ENCODE data around the gene CSTF1. TPM values are rescaled to one million over a fixed set of nuclear protein-coding genes. Genes with fewer than 3 reads are reported as not detected.
"Not testable (repeated sequence)": the region's sequence is repeated elsewhere in the genome, so short reads cannot be mapped to it uniquely, and the experiment has no call there.

CSTF1 gene
- total and polyA plus RNA-seq, 2 donors from 2014 or later = 16.2 to 30.7 TPM

GRCh38 chr20:56385130-56385529, 7.3 kb upstream of the CSTF1 start:
- Histone ChIP-seq H3K9ac (ENCODE audit: low read length in 3 of 3) (no peak overlapping the region), H3K4me3 (ENCODE audit: low read length in 3 of 3) (no peak overlapping the region), H3K27me3 (ENCODE audit: control insufficient read depth, insufficient read depth, low read length) (no peaks in the 10 kb centered on the region), H3K4me1 (ENCODE audit: control insufficient read depth in 2 of 3, insufficient read depth in 2 of 3, low read depth in 1 of 3, low read length in 3 of 3) (no peaks in the 10 kb centered on the region), H3K27ac (ENCODE audit: low read depth in 2 of 2, low read length in 2 of 2) (no peak overlapping the region), H3K36me3 (ENCODE audit: control insufficient read depth in 2 of 3, insufficient read depth in 3 of 3, low read length in 3 of 3) (peaks cover 0 to 2% (median 2%) of the 10 kb centered on the region in 3 donors), H3K9me3 (ENCODE audit: control insufficient read depth in 2 of 3, insufficient read depth in 1 of 3, low read length in 3 of 3) (no peaks in the 10 kb centered on the region)
- intact Hi-C loops (cut with DNase I) = no loop called here
- TF ChIP-seq CTCF (IDR thresholded peaks at IDR 0.05; ENCODE audit: borderline replicate concordance, extremely low read depth, insufficient read depth) = no peak
- no peak for DNase-seq
- FAIRE-seq = no peak

- peaks cover 0 to 5% (median 2%) of the 10 kb centered on the region in 3 donors for H3K4me1 ChIP-seq (ENCODE audit: control insufficient read depth in 2 of 3, insufficient read depth in 2 of 3, low read depth in 1 of 3, low read length in 3 of 3)
- intact Hi-C loops (cut with DNase I) = no loop called here
- no peak overlapping the region for H3K9ac ChIP-seq (ENCODE audit: low read length in 3 of 3)
- no peak for TF ChIP-seq CTCF (IDR thresholded peaks at IDR 0.05; ENCODE audit: borderline replicate concordance, extremely low read depth, insufficient read depth)
- no peak overlapping the region for H3K4me3 ChIP-seq (ENCODE audit: low read length in 3 of 3)
- H3K27ac ChIP-seq (ENCODE audit: low read depth in 2 of 2, low read length in 2 of 2) = no peak overlapping the region
- no peaks in the 10 kb centered on the region for H3K9me3 ChIP-seq (ENCODE audit: control insufficient read depth in 2 of 3, insufficient read depth in 1 of 3, low read length in 3 of 3)
- DNase-seq (no peak), FAIRE-seq (no peak)
- H3K36me3 ChIP-seq (ENCODE audit: control insufficient read depth in 2 of 3, insufficient read depth in 3 of 3, low read length in 3 of 3) = peaks cover 0 to 2% (median 2%) of the 10 kb centered on the region in 3 donors
- H3K27me3 ChIP-seq (ENCODE audit: control insufficient read depth, insufficient read depth, low read length) = no peaks in the 10 kb centered on the region
Observed at GRCh38 chr20:56386219-56386618, 6.2 kb upstream of the CSTF1 start.

- no peaks in the 10 kb centered on the region for H3K27me3 ChIP-seq (ENCODE audit: control insufficient read depth, insufficient read depth, low read length)
- H3K9ac ChIP-seq (ENCODE audit: low read length in 3 of 3) = no peak overlapping the region
- H3K4me3 ChIP-seq (ENCODE audit: low read length in 3 of 3) = no peak overlapping the region
- intact Hi-C loops (cut with DNase I) = no loop called here
- H3K9me3 ChIP-seq (ENCODE audit: control insufficient read depth in 2 of 3, insufficient read depth in 1 of 3, low read length in 3 of 3) = no peaks in the 10 kb centered on the region
- no peak overlapping the region for H3K27ac ChIP-seq (ENCODE audit: low read depth in 2 of 2, low read length in 2 of 2)
- TF ChIP-seq CTCF (IDR thresholded peaks at IDR 0.05; ENCODE audit: borderline replicate concordance, extremely low read depth, insufficient read depth) = no peak
- DNase-seq (no peak), FAIRE-seq (no peak)
- peaks cover 0 to 2% (median 2%) of the 10 kb centered on the region in 3 donors for H3K36me3 ChIP-seq (ENCODE audit: control insufficient read depth in 2 of 3, insufficient read depth in 3 of 3, low read length in 3 of 3)
- peaks cover 0 to 13% (median 7%) of the 10 kb centered on the region in 3 donors for H3K4me1 ChIP-seq (ENCODE audit: control insufficient read depth in 2 of 3, insufficient read depth in 2 of 3, low read depth in 1 of 3, low read length in 3 of 3)
Observed at GRCh38 chr20:56388882-56389281, 3.6 kb upstream of the CSTF1 start.

GRCh38 chr20:56389807-56390206, 2.6 kb upstream of the CSTF1 start:
- intact Hi-C loops (cut with DNase I) = no loop called here
- no peak for DNase-seq
- no peak overlapping the region for H3K27ac ChIP-seq (ENCODE audit: low read depth in 2 of 2, low read length in 2 of 2)
- no peaks in the 10 kb centered on the region for H3K9me3 ChIP-seq (ENCODE audit: control insufficient read depth in 2 of 3, insufficient read depth in 1 of 3, low read length in 3 of 3)
- no peak for TF ChIP-seq CTCF (IDR thresholded peaks at IDR 0.05; ENCODE audit: borderline replicate concordance, extremely low read depth, insufficient read depth)
- peaks cover 0 to 2% (median 2%) of the 10 kb centered on the region in 3 donors for H3K36me3 ChIP-seq (ENCODE audit: control insufficient read depth in 2 of 3, insufficient read depth in 3 of 3, low read length in 3 of 3)
- H3K27me3 ChIP-seq (ENCODE audit: control insufficient read depth, insufficient read depth, low read length) = no peaks in the 10 kb centered on the region
- no peak for FAIRE-seq
- H3K4me3 ChIP-seq (ENCODE audit: low read length in 3 of 3) = no peak overlapping the region
- H3K9ac ChIP-seq (ENCODE audit: low read length in 3 of 3) = no peak overlapping the region
- peaks cover 0 to 15% (median 9%) of the 10 kb centered on the region in 3 donors for H3K4me1 ChIP-seq (ENCODE audit: control insufficient read depth in 2 of 3, insufficient read depth in 2 of 3, low read depth in 1 of 3, low read length in 3 of 3)

GRCh38 chr20:56390396-56390795, 2.0 kb upstream of the CSTF1 start:
- FAIRE-seq; DNase-seq; H3K36me3 ChIP-seq (ENCODE audit: control insufficient read depth in 2 of 3, insufficient read depth in 3 of 3, low read length in 3 of 3); H3K27me3 ChIP-seq (ENCODE audit: control insufficient read depth, insufficient read depth, low read length); H3K9ac ChIP-seq (ENCODE audit: low read length in 3 of 3); H3K9me3 ChIP-seq (ENCODE audit: control insufficient read depth in 2 of 3, insufficient read depth in 1 of 3, low read length in 3 of 3); H3K4me3 ChIP-seq (ENCODE audit: low read length in 3 of 3); intact Hi-C loops (cut with DNase I); H3K27ac ChIP-seq (ENCODE audit: low read depth in 2 of 2, low read length in 2 of 2): not testable (repeated sequence)
- peaks cover 0 to 15% (median 9%) of the 10 kb centered on the region in 3 donors for H3K4me1 ChIP-seq (ENCODE audit: control insufficient read depth in 2 of 3, insufficient read depth in 2 of 3, low read depth in 1 of 3, low read length in 3 of 3)
